A172 (cell line): ENCODE results near the gene KCNMA1. TPM values are rescaled to one million over a fixed set of nuclear protein-coding genes. Genes with fewer than 3 reads are reported as not detected.

Experiments
- DNase-seq: peaks from one replicate; pipeline ENCODE4 v3.0.0-alpha.2; 2015; ENCODE audit warnings: low spot score
- total RNA-seq: library from RNA; depleted of rRNA; stranded (reverse); fragments of >200 nt; shearing (Covaris generic); gene quantifications from 2 replicates; pipeline ENCODE4 v1.2.3, GENCODE V29; 2014

The KCNMA1 gene
- total RNA-seq, 1 experiment from 2014 or later, result 50.7 TPM

DNA sequence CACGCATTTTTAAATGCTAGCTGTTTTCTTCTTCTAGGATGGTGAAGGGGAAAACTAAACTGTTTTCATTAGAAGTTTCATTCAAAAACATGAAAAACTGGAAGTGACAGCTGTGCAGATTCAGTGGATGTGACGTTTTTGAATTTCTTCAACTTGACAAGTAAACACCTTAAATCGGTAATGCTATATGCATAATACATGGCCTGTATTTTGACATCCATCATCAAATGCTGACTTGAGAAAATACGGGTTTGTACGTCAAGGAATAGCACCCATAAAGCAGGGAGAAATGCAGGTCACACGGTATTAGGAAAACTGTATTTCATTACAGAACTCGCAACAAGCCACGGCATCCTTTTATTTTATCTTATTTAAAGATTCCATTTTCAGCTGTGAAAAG lies 720.5 kb downstream of the KCNMA1 start:
- no peak for DNase-seq

- peak; percentile 19 for DNase-seq
Observed at GRCh38 chr10:76916536-76916935, 721.1 kb downstream of the KCNMA1 start.

DNA sequence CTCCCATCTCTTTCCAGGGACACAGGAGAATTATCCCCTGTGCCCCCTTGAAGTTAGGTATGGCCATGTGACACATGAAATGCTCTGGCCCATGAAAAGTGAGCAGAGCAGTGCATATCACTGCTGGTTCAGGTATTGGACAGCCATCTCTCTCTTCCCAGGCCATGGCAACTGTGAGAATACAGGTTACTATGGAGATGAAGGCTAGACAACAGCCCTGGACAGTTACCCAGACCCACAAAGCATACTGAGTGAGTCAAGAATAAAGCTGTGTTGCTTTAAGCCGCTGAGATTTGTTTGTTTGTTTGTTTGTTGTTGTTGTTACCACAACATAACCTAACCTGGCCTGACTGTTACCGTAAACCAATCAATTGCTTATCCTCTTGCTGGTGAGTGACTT lies 722.3 kb downstream of the KCNMA1 start:
- no peak for DNase-seq

GRCh38 chr10:76911184-76911583 lies 726.4 kb downstream of the KCNMA1 start:
- no peak for DNase-seq

- DNase-seq, result no peak
Observed at GRCh38 chr10:76910184-76910962, 727.2 kb downstream of the KCNMA1 start.

GRCh38 chr10:76906256-76906655 lies 731.4 kb downstream of the KCNMA1 start:
- DNase-seq, result no peak

DNA sequence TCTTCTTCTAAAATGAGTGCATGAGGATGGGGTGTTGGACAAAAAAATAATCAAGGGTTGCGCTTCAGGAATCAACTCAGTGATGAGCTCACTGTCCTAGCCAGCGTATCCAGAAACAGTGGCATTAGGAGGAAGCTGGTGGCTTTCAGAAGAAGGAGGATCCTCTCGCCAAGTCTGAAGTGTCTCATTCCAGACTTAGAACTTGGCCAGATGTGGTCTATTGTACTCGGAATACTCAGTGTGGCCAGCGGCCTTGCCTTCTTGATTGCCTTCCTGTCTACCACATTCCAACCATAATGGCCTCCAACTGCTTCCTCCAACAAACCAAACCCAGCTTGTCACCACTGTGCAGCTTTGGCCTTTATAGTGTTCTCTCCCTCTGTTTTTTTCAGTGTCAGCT lies 732.4 kb downstream of the KCNMA1 start:
- DNase-seq, result no peak

DNA sequence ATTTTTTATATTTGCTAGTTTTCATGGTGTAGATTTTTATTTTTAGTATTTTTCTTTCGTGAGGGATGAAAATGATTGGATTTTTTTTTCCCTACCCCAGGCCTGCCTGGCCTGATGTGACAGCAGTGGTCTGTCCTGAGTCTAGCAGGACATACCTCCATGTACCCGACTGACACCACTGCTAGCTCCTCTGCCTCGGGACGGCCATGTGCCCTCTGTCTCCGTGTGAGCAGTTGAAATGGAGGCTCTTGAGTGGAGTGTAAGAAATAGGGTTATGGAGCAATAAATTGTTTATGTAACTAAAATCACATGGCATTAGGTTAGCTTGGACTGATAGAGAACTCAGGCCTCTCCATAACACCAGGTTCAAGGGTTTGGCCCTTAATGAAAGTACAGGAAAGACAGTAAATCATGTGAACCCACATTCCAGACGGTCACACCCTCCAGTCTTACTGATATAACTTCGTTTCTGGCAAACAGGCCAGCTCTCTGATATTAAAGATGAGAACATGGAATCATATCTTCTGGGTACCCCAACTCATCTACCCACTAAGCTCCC lies 734.1 kb downstream of the KCNMA1 start:
- DNase-seq, result no peak

- peak; percentile 14 for DNase-seq
Observed at GRCh38 chr10:76902949-76903348, 734.7 kb downstream of the KCNMA1 start.

GRCh38 chr10:76901701-76902100 lies 735.9 kb downstream of the KCNMA1 start:
- DNase-seq, result no peak

DNA sequence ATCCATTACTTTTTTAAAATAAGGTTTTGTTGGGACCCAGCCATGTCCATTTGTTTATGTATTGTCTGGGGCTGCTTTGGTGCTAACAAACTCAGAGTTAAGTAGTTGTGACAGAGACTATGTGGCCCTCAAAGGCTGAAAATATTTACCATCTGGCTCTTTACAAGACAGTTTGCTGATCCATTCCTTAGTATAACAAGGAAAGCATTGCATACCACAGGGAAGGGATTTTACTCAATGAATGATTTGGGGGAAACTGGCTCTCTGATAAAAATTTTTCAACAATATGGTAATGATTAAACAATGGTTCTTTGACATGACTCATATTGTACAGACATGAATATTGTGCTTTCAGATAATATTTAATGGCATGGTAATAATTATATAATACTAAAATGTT lies 738.1 kb downstream of the KCNMA1 start:
- no peak for DNase-seq

DNA sequence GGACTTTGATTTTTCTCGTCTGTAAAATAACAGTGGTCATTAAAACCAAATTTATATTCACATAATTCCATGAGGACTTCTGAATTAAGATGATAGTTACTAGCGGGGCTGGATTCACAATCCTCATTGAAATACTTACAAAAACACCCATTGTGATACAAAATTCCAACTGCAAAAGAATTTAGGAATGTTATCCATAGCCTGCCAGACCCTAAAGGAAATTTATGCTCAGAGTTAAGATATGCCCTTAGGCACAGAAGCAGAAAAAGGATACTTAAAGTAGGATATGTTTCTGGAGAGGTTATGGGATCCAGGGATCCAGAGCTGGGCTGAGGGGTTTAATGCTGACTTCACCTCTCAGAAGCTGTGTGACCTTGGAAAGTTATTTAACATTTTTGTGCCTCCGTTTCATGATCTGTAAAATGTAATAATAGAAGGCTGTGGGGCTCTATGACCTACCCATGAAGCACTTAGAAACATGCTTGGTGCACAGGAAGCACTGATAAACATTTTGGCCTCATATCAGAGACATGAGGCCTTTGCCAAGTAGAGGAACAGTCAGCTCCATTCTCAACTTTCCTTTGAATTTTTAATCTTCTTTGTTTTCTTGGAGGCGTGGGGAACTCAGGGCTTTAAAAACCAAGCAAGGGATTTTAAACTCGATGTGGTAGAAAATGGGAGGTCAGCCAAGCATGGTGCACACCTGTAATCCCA lies 744.7 kb downstream of the KCNMA1 start:
- no peak for DNase-seq

DNA sequence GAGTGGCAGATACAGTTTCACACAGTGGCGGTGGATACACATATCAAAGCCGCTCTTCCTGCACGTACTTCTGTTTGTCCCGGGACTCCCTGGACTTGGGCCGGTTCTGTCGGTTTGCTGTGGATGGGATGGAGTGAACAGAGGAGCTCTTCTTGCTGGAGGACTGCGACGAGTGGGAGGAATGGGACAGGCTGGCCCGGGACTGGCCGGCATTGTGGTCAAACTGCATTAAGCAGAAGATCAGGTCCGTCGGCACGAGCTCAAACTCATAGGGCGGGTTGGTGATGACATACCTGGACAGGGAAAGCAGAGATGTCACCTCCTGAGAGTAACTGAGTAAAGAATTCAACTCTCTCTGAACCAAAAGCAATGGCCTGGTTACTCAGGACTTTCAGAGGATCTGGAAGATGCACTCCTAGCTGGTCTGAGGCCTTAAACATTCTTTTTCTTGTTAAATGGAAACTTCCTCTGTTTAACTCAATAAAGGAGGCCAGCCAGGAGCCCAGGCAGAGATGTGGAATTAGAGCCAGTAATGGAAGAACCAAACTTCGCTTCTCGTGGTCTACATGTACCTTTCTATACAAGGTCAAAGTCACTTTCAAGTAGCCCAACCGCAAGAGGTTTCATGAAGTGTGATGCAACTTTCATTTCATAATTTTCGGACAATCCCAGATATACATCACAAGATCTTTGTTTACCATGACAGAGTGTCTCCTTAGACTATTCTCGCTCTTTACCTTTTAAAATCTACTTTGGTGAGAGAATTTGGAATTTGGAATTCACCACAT lies 750.2 kb downstream of the KCNMA1 start:
- DNase-seq, result no peak

GRCh38 chr10:76885816-76886215 lies 751.8 kb downstream of the KCNMA1 start:
- DNase-seq, result no peak

DNA sequence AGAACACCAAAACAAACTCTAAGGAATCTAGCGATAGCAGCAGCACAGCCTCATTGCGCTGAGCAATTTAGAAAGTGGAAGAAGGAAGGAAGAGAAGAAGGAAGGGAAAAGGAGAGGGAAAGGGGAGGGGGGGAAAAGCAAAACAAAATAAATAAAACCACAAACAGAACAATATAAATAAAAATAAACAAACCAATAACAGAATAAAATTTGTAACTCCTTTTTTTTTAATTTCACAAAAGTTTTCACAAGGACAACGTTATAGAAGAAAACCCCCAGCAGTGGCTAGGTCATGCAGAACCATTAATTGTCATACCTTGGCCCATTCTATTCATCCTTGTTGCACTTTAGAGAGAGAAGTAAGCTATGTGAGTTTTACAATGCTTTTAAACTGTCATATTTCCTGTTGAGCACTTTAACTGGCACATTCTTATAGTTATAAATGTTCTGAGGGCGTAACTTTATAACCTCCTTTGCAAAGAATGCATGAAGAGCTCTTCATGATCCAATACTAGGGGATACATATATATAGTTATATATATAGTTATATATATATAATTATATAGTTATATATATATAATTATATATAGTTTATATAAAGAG lies 752.8 kb downstream of the KCNMA1 start:
- no peak for DNase-seq

GRCh38 chr10:76883596-76883995 lies 754.0 kb downstream of the KCNMA1 start:
- DNase-seq, result no peak

- DNase-seq, result no peak
Observed at GRCh38 chr10:76882796-76883195, 754.8 kb downstream of the KCNMA1 start.

- DNase-seq, result no peak
Observed at GRCh38 chr10:76882245-76882644, 755.4 kb downstream of the KCNMA1 start.

GRCh38 chr10:76881477-76882220 lies 756.0 kb downstream of the KCNMA1 start:
- no peak for DNase-seq

- no peak for DNase-seq
Observed at GRCh38 chr10:76880931-76881330, 756.7 kb downstream of the KCNMA1 start.
